Natural killer cell treated with Interleukin-12 subunit alpha and Interleukin-12 subunit beta and Interleukin-15 and Interleukin-18, amount 100 ng/mL, for 72 hours (primary cell): Measurements from ENCODE around the gene MIAT. TPM values are rescaled to one million over a fixed set of nuclear protein-coding genes. Genes with fewer than 3 reads are reported as not detected.
A peak's percentile ranks its signal among the peaks of the same experiment; 100 is the strongest.
"Not testable (repeated sequence)": the region's sequence is repeated elsewhere in the genome, so short reads cannot be mapped to it uniquely, and the experiment has no call there.

ENCODE experiments used
- ATAC-seq, 2 donors: fragments of 150-1000 bp; cut with Tn5 transposase in 1 of 2; sonication (Bioruptor Pico), chemical (Tn5 transposase) in 1 of 2; 2 replicates each; pipeline ENCODE4 v1.10.0; 2021
- DNase-seq: peaks from one replicate; pipeline ENCODE4 v3.0.0; 2022; ENCODE audit warnings: low spot score
- H3K27ac Mint-ChIP-seq, 2 donors: 1 replicate in 1 of 2; 2 replicates in 1 of 2; pipeline ENCODE4 v1.8.0; 2022; ENCODE audit warnings: mixed read lengths in 2 of 2, mild to moderate bottlenecking in 1 of 2, moderate library complexity in 1 of 2
- H3K27me3 Mint-ChIP-seq, 2 donors: 1 replicate in 1 of 2; 2 replicates in 1 of 2; pipeline ENCODE4 v1.8.0; 2022; ENCODE audit warnings: mixed read lengths in 2 of 2
- H3K36me3 Mint-ChIP-seq: one replicate; pipeline ENCODE4 v1.8.0; 2022; ENCODE audit warnings: mixed read lengths
- H3K4me1 Mint-ChIP-seq, 2 donors: 1 replicate in 1 of 2; 2 replicates in 1 of 2; pipeline ENCODE4 v1.8.0; 2022; ENCODE audit warnings: low read depth in 2 of 2, mixed read lengths in 2 of 2, mild to moderate bottlenecking in 1 of 2
- H3K4me3 Mint-ChIP-seq: one replicate; pipeline ENCODE4 v1.8.0; 2022; ENCODE audit warnings: mixed read lengths
- H3K9me3 Mint-ChIP-seq: 2 replicates; pipeline ENCODE4 v1.8.0; 2022; ENCODE audit warnings: mixed read lengths
- total RNA-seq, 2 donors: library from RNA; stranded (reverse); gene quantifications; one replicate each; pipeline ENCODE4 v1.2.3, GENCODE V29; 2022

The MIAT gene
- total RNA-seq, 2 donors from 2014 or later = 6.0 to 12.6 TPM

DNA sequence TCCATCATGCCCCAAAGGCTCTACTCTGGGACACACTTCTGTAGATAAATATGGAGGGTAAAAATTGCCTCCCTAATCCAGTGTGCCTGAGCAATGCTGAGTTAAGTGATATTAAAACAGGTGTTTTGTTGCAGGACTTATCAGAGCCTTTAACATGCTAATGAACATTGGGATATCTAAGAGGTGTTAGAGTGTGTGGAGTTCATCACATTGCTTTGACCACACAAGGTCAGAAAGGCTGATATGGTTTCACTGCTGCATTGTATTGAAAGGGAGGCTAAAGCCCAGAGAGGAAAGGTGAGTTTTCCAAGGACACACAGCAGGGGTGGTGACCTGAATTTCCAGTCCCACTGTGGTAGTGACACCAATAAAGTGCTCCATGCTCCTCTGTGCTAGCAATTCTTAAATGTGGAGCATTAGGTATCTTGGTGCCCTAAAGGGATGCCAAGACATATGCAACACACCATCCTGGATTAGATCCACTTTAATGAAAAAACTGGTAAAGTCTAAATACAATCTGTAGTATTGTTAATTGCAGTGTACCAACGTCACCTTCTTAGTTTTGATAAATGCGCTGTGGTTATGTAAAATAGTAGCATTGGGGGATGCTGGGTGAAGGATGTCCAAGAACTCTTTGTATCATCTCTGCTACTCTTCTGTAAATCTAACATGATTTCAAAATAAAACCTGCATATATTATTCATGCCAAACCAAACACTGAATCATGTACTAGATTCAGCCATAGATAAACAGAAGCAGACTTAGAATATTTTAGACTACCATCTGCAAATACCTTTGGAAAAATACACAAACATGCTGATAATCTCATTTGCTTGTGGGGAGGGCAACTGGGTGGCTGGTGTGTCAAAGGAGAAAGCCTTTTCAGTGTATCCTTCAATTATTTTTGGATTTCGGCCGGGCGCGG, 45.8 kb downstream of the MIAT start:
- Mint-ChIP-seq H3K36me3 (peaks cover 22% of the 10 kb centered on the region), H3K27ac (no peak overlapping the region), H3K27me3 (no peaks in the 10 kb centered on the region), H3K9me3 (no peaks in the 10 kb centered on the region), H3K4me3 (no peak overlapping the region), H3K4me1 (peaks cover 24 to 26% of the 10 kb centered on the region in 2 donors)
- no peak for ATAC-seq
- DNase-seq = no peak

DNA sequence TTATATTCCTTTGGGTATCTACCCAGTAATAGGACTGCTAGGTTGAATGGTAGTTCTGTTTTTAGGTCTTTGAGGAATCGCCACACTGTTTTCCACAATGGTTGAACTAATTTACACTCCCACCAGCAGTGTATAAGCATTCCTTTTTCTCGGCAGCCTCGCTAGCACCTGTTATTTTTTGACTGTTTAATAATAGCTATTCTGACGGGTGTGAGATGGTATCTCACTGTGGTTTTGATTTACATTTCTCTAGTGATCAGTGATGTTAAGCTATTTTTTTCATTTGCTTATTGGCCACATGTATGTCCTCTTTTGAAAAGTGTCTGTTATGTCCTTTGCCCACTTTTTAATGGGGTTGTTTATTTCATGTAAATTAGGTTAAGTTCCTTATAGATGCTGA, 48.0 kb downstream of the MIAT start:
- H3K9me3 Mint-ChIP-seq, ATAC-seq, H3K27me3 Mint-ChIP-seq, DNase-seq, H3K4me3 Mint-ChIP-seq: not testable (repeated sequence)
- Mint-ChIP-seq H3K27ac (peak overlapping the region in 1 of 2 donors; percentile 42), H3K4me1 (peaks cover 19% of the 10 kb centered on the region in 2 donors), H3K36me3 (peaks cover 11% of the 10 kb centered on the region)

DNA sequence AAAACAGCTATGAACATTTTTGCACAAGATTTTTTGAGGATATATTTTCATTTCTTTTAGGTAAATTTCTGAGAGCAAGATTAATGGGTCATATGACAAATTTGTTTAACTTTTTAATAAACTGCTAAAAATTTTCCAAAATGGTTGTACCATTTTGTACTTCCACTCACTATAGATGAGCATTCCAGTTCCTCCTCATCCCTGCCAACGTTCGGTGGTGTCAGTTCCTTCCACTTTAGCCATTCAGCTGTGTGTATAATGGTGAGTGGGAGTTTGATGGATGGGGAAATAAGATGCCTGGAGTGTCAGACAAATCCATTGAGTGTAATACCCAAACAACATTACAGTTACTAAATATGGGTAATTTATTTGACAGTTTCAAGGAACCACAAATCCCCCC, 49.7 kb downstream of the MIAT start:
- ATAC-seq (no peak), DNase-seq (no peak)
- Mint-ChIP-seq H3K27me3 (no peaks in the 10 kb centered on the region), H3K36me3 (peaks cover 11% of the 10 kb centered on the region), H3K9me3 (no peaks in the 10 kb centered on the region), H3K4me1 (peaks cover 36% of the 10 kb centered on the region in 2 donors), H3K27ac (no peak overlapping the region), H3K4me3 (no peak overlapping the region)

DNA sequence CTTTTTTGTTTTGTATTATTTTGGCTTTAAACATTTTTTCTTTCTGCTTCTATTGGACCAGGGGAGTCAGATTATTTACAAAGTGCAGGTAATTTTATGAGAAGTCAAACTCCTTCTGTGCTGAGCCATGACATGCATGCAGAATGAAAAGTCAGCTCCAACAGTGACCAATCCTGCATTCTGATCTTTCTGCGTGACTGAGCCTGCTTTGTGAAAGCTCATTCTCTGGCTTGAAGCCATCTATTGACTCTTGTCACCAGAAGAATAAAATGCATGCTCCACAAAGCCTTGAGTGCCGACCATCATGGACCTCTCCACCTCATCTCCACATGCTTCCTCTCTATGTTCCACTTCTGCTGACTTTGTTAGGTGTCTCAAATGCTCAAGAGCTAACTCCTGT, 50.2 kb downstream of the MIAT start:
- H3K36me3 Mint-ChIP-seq = peaks cover 11% of the 10 kb centered on the region
- no peak for DNase-seq
- no peaks in the 10 kb centered on the region for H3K9me3 Mint-ChIP-seq
- H3K4me1 Mint-ChIP-seq = peaks cover 36 to 39% of the 10 kb centered on the region in 2 donors
- no peak for ATAC-seq
- H3K4me3 Mint-ChIP-seq = no peak overlapping the region
- no peak overlapping the region for H3K27ac Mint-ChIP-seq
- H3K27me3 Mint-ChIP-seq = no peaks in the 10 kb centered on the region

DNA sequence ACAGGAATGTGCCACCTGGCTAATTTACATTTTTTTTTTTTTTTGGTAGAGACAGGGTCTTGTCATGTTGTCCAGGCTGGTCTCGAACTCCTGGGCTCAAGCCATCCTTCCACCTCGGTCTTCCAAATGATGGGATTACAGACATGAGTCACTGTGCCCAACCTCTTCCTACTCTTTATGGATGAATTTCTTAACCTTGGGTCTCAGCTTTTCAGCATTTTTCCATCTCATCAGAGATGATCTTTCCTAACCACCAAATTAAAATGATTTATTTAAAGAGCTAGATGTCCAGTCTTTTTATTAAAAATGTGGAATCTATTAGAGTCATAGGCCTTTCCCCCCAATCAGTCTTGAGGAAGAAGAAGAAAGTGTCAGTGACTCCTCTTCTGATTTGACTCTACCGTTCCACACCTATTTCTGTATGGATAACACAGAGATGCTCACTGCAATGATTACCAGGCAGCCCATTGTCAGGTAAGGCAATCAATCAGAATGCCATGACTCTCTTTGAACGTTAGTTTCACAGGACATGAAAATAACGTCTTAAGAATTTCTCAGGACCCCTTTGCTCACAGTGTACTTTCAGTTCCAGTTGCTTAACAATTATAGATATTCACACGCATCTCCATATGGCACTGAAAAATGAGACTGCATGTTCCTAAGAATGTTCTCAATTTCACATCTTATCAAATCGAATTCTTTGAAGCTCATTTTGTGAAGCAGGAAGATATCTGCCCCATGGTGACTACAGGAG, 51.0 kb downstream of the MIAT start:
- ATAC-seq (no peak), DNase-seq (no peak)
- Mint-ChIP-seq H3K27me3 (no peaks in the 10 kb centered on the region), H3K36me3 (peaks cover 11% of the 10 kb centered on the region), H3K27ac (no peak overlapping the region), H3K9me3 (no peaks in the 10 kb centered on the region), H3K4me3 (no peak overlapping the region), H3K4me1 (peaks cover 37 to 42% of the 10 kb centered on the region in 2 donors)

DNA sequence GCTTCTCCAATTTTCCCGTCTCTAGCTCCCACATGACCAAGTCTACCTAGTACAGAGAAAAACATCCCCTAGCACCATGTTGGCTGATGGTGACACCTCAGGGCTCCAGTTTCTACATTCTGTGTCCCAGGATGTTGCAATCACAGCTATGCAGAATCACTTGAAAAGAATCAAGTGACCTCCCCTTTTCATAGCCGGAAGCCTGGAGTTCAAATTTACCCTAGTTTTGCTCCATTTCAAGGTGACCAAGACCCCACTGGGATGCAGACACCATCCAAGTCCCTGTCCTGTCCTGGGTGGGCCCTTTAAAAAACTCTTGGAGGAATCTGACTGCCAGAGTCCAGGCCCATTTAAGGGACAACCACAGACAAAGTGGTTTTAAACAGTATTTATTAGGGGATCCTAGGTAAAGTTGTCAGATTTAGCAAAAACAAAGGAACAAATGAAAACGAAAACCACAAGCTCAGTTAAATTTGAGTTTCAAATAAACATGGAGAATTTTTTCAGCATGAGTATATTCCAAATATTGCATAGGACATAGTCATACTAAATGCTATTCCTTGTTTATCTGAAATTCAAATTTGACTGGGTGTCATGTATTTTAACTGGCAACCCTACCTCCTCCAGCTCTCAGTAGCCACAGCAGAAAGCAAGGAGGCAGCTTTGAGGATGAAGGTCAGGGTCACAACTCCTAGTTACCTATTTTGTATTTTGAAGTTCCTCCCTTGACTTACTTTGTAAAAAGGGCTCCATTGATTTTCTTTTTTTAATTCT, 52.4 kb downstream of the MIAT start:
- Mint-ChIP-seq H3K4me3 (no peak overlapping the region), H3K36me3 (peaks cover 11% of the 10 kb centered on the region), H3K4me1 (peaks cover 44% of the 10 kb centered on the region in 2 donors), H3K9me3 (no peaks in the 10 kb centered on the region), H3K27me3 (no peaks in the 10 kb centered on the region), H3K27ac (peak overlapping the region; percentile 60 to 73)
- no peak for ATAC-seq
- DNase-seq = no peak

DNA sequence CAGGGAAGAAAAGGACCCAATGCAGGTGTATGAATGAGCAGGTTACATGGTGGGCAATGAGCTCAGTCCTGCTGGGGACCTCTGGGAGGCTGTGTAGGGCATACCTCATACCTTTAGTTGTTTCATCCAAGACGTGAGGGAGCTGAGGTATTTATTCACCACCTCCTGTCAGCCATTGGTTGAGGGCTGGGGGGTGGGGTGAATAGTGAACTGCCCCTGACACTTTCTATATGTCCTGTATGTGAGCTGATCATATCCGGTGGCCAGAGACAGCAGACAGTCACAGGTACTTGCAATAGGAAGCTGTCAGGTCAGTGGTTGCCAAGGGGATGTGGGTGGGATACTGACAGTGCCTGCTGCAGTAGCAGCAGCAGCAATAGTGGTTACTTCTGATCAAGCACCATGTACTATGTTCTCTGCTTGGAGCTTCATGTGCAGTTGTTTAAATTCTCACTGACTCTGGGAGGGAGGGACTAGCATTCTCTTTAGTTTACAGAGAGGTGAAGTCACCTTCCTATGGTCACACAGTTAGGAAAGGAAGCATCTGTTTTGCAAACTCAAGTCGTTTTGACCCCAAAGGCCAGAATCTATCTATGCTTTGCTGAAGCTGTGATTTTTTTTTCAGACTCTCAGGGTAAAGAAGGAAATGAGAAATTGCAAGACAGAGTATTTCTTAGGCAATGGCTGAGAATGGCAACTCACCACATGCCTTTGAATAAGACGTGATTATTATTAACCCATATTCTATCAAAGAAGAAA, 54.0 kb downstream of the MIAT start:
- no peaks in the 10 kb centered on the region for H3K9me3 Mint-ChIP-seq
- H3K36me3 Mint-ChIP-seq = peaks cover 11% of the 10 kb centered on the region
- H3K4me3 Mint-ChIP-seq = peak overlapping the region; percentile 62
- peak overlapping the region; percentile 60 to 73 for H3K27ac Mint-ChIP-seq
- H3K27me3 Mint-ChIP-seq = no peaks in the 10 kb centered on the region
- peak; percentile 71 for DNase-seq
- ATAC-seq = peak; percentile 91 to 92
- H3K4me1 Mint-ChIP-seq = peaks cover 33 to 34% of the 10 kb centered on the region in 2 donors

DNA sequence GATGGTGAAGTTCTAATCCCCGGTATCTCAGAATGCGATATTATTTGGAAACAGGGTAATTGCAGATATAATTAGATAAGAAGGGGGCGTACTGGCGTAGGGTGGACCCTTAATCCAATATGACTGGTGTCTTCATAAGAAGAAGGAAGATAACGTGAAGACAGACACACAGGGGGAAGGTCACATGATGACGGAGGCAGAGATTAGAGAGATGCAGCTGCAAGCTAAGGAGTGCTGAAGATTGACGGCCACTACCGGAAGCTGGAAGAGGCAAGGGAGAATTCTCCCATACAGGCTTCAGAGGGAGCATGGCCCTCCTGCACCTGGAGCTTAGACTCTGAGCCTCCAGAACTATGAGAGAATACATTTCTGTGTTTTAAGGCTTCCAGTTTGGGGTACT, 54.8 kb downstream of the MIAT start:
- H3K4me3 Mint-ChIP-seq = no peak overlapping the region
- ATAC-seq (no peak), DNase-seq (no peak)
- H3K27me3 Mint-ChIP-seq = no peaks in the 10 kb centered on the region
- peaks cover 33 to 34% of the 10 kb centered on the region in 2 donors for H3K4me1 Mint-ChIP-seq
- peaks cover 10% of the 10 kb centered on the region for H3K36me3 Mint-ChIP-seq
- H3K27ac Mint-ChIP-seq = peak overlapping the region; percentile 60 to 73
- no peaks in the 10 kb centered on the region for H3K9me3 Mint-ChIP-seq

DNA sequence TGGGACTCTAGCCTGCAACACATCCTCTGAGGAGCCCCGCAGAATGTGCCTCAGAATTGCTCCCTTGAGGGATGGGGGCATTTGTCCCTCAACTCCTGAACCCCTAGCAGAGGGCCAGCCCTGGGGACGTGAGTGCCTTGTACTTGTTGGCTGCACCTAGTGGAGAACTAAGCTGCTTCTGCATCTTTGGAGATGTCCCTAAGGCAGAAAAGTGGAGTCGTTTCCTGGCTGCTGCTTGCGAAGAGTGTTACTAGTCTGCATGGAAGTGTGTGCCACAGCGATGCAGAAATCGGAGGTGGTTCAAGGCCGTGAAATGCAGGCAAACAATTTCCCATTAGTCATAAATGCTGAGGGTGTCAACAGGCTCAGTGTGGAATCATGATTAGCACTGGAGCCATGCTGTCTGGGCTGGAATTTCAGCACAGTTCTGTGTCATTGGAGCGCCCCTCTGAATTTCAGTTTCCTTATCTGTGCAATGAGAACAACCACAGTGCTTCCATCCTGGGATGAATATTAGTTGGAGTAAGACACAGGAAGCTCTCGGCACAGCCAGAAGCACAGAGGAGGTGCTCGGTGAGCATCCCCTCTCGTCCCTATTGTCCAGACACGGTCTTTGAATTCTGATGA, 56.5 kb downstream of the MIAT start:
- H3K9me3 Mint-ChIP-seq = no peaks in the 10 kb centered on the region
- H3K4me1 Mint-ChIP-seq = peaks cover 28 to 33% of the 10 kb centered on the region in 2 donors
- H3K27ac Mint-ChIP-seq = peak overlapping the region in 1 of 2 donors; percentile 33
- ATAC-seq (no peak), DNase-seq (no peak)
- no peaks in the 10 kb centered on the region for H3K36me3 Mint-ChIP-seq
- no peak overlapping the region for H3K4me3 Mint-ChIP-seq
- H3K27me3 Mint-ChIP-seq = no peaks in the 10 kb centered on the region

DNA sequence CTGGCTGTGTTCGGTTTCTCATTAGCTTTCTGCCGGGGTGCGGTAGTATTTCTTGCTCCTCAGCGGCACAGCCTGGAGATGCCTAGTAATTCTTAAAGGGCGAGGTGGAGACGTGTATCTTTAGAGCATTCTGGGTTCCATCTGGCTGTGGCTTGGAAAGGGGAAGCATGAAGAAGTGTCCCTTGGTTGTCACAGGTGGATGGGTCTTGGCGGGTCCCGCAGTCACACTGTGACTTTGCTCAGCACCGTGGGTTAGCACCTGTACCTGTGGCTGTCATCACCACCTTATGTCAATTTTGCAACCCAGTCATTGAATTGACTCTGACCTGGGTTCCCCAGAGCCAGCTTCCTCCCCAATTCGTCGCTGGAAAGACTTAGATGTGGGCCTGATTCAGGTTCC, 57.6 kb downstream of the MIAT start:
- Mint-ChIP-seq H3K4me3 (no peak overlapping the region), H3K9me3 (no peaks in the 10 kb centered on the region), H3K4me1 (peaks cover 28 to 30% of the 10 kb centered on the region in 2 donors), H3K36me3 (no peaks in the 10 kb centered on the region), H3K27me3 (no peaks in the 10 kb centered on the region), H3K27ac (peak overlapping the region in 1 of 2 donors; percentile 65)
- ATAC-seq (no peak), DNase-seq (no peak)

DNA sequence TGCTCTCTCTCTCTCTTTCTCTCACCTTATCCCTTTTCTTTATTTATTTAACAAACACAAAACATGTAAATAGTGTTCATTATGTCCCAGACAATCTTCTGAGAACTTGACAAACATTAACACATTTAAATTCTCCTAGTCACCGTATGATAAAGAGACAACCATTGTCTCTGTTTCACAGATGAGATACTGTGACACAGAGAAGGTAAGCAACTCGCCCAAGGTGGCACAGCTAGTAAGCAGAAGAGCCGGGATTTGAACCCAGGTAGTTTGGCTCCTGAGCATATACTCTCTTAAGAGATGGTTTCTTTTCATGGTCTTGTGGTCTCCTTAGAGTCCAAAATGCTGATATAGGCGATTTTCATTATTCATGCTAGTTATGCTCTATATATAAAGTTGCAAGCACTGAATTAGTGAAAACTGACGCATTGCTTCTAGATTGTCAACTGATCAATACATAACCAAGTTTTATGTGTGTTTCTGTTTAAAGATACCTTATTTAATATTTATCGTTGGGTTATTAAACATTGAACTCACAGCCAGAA, 58.1 kb downstream of the MIAT start:
- ATAC-seq = no peak
- Mint-ChIP-seq H3K9me3 (no peaks in the 10 kb centered on the region), H3K27ac (peak overlapping the region in 1 of 2 donors; percentile 65), H3K4me3 (no peak overlapping the region), H3K27me3 (no peaks in the 10 kb centered on the region), H3K4me1 (peaks cover 25 to 29% of the 10 kb centered on the region in 2 donors), H3K36me3 (no peaks in the 10 kb centered on the region)
- no peak for DNase-seq

DNA sequence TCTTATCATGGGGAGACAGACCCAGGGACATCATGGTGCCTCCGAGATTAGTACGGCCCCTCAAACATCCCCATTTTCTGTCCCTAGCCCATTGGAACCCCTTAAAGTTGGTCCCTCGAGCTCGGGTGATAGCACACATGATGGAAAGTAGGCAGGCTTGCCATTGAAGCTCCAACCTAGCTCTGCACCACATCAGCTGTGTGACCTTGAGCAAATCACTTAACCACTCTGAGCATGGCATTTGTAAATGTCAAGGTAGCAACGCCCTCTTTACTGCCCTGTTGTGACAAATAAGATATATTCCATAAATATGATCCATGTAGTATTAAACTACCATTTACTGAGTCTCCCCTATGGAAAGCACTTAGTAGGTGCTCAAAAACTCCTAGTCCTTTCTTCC, 61.1 kb downstream of the MIAT start:
- Mint-ChIP-seq H3K27ac (no peak overlapping the region), H3K36me3 (no peaks in the 10 kb centered on the region), H3K9me3 (no peaks in the 10 kb centered on the region), H3K4me1 (peaks cover 2 to 9% of the 10 kb centered on the region in 2 donors), H3K27me3 (no peaks in the 10 kb centered on the region), H3K4me3 (no peak overlapping the region)
- ATAC-seq (no peak), DNase-seq (no peak)
